Measurements from ENCODE around the gene FAM161A. TPM values are rescaled to one million over a fixed set of nuclear protein-coding genes. Genes with fewer than 3 reads are reported as not detected.
A peak's percentile ranks its signal among the peaks of the same experiment; 100 is the strongest.

FAM161A gene
- total RNA-seq, 2 experiments from 2014 or later: 0.91 to 1.0 TPM

DNA sequence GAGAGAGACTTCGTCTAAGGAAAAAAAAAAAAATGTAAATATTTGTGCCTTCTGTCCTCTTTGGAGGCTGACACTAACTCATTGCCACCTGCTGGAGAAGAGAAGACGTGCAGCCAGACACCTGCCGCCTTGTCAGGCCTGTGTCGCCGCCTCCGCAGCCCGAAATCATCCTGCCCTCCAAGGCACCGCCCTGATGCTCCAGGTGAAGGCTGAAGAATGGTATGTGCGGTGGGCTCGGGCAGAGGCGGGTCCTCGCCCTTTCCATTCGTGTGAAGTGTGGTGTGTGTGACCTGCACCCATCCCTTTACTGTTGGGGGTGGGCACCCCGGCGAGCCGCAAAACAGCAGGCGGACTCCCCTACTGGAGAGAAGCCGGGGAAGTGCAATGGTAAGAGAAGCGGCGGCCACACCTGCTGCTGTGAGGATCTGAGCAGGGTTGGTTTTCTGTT, 60.4 kb downstream of the FAM161A start:
- Mint-ChIP-seq H3K9me3 (no peaks in the 10 kb centered on the region), H3K4me1 (ENCODE audit: low read depth) (no peaks in the 10 kb centered on the region), H3K27ac (no peak overlapping the region), H3K27me3 (peaks cover 6% of the 10 kb centered on the region), H3K4me3 (peak overlapping the region; percentile 54), H3K36me3 (ENCODE audit: low read depth) (no peaks in the 10 kb centered on the region)
- POLR2A ChIA-PET: interaction anchor here (0.6 kb wide), 1 partner anchor 112 kb away, joined by 3 read pairs; the partner anchor contains the start of gene COMMD1
- DNase-seq: peak; percentile 46 to 85 (median 68)
- Histone ChIP-seq H3K27ac (ENCODE audit: low read depth in 1 of 2, low read length in 2 of 2) (no peak overlapping the region), H3K27me3 (ENCODE audit: control insufficient read depth in 1 of 2, insufficient read depth in 2 of 2, low read length in 2 of 2) (peaks cover 0 to 2% of the 10 kb centered on the region in 2 experiments), H3K36me3 (ENCODE audit: insufficient read depth, low read length) (no peaks in the 10 kb centered on the region), H3K4me1 (ENCODE audit: insufficient read depth, low read length) (peaks cover 4% of the 10 kb centered on the region), H3K4me3 (ENCODE audit: low read length) (peak overlapping the region; percentile 34), H3K9me3 (ENCODE audit: control insufficient read depth in 1 of 2, insufficient read depth in 1 of 2, low read length in 2 of 2) (no peaks in the 10 kb centered on the region)
- CTCF ChIA-PET: interaction anchor here (0.7 to 1.4 kb wide), 2 partner anchors 17 to 60 kb away, joined by 3 read pairs; no protein-coding TSS in a partner anchor
- ATAC-seq (ENCODE audit: poor library complexity): peak; percentile 97
- TF ChIP-seq, protein P1, sequence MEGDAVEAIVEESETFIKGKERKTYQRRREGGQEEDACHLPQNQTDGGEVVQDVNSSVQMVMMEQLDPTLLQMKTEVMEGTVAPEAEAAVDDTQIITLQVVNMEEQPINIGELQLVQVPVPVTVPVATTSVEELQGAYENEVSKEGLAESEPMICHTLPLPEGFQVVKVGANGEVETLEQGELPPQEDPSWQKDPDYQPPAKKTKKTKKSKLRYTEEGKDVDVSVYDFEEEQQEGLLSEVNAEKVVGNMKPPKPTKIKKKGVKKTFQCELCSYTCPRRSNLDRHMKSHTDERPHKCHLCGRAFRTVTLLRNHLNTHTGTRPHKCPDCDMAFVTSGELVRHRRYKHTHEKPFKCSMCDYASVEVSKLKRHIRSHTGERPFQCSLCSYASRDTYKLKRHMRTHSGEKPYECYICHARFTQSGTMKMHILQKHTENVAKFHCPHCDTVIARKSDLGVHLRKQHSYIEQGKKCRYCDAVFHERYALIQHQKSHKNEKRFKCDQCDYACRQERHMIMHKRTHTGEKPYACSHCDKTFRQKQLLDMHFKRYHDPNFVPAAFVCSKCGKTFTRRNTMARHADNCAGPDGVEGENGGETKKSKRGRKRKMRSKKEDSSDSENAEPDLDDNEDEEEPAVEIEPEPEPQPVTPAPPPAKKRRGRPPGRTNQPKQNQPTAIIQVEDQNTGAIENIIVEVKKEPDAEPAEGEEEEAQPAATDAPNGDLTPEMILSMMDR (IDR thresholded peaks at IDR 0.05): peak; percentile 59
- intact Hi-C loops (cut with DNase I, micrococcal nuclease): loop anchor here (1.0 to 10.0 kb wide), 3 partner anchors 29 to 659 kb away; no protein-coding TSS in a partner anchor

DNA sequence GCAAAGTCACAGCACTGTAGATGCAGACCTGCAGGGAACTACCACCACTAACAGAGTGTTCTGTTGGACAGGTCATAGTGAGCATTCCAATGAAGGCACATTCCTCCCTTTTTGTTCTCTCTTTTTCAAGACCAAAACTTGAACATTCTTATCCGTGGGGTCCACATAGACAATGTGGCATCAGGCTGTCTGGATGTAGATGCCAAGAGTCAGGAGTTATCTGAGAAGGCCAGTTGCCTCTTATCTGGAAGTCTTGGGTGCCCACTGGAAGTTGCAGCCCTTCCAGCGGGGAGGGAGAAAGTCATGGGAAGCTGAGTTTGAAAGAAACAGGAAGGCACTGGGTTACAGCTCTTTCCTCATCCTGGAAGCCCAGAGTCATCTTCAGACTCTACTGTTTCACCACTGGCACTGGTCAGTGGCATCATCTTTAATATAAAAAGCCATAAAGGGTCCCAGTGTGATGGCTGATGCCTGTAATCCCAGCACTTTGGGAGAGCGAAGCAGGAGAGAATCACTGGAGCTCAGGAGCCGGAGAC, 61.4 kb downstream of the FAM161A start:
- Mint-ChIP-seq H3K27ac (no peak overlapping the region), H3K36me3 (ENCODE audit: low read depth) (no peaks in the 10 kb centered on the region), H3K9me3 (no peaks in the 10 kb centered on the region), H3K4me3 (no peak overlapping the region), H3K4me1 (ENCODE audit: low read depth) (no peaks in the 10 kb centered on the region), H3K27me3 (peaks cover 14% of the 10 kb centered on the region)
- H3K27ac ChIP-seq (ENCODE audit: low read depth in 1 of 2, low read length in 2 of 2): no peak overlapping the region
- POLR2A ChIA-PET: no interaction called here
- intact Hi-C loops (cut with DNase I, micrococcal nuclease): loop anchor here in 1 of 2 experiments (2.0 to 10.0 kb wide), 2 partner anchors 366 to 658 kb away; no protein-coding TSS in a partner anchor
- DNase-seq (no peak), ATAC-seq (ENCODE audit: poor library complexity) (no peak)
- H3K36me3 ChIP-seq (ENCODE audit: insufficient read depth, low read length): no peaks in the 10 kb centered on the region
- H3K27me3 ChIP-seq (ENCODE audit: control insufficient read depth in 1 of 2, insufficient read depth in 2 of 2, low read length in 2 of 2): no peaks in the 10 kb centered on the region
- no peak overlapping the region for H3K4me3 ChIP-seq (ENCODE audit: low read length)
- TF ChIP-seq, protein P1 (IDR thresholded peaks at IDR 0.05): no peak
- H3K4me1 ChIP-seq (ENCODE audit: insufficient read depth, low read length): peaks cover 4% of the 10 kb centered on the region
- CTCF ChIA-PET: interaction anchor here (0.7 to 1.4 kb wide), 2 partner anchors 16 to 59 kb away, joined by 3 read pairs; no protein-coding TSS in a partner anchor
- H3K9me3 ChIP-seq (ENCODE audit: control insufficient read depth in 1 of 2, insufficient read depth in 1 of 2, low read length in 2 of 2): no peaks in the 10 kb centered on the region

DNA sequence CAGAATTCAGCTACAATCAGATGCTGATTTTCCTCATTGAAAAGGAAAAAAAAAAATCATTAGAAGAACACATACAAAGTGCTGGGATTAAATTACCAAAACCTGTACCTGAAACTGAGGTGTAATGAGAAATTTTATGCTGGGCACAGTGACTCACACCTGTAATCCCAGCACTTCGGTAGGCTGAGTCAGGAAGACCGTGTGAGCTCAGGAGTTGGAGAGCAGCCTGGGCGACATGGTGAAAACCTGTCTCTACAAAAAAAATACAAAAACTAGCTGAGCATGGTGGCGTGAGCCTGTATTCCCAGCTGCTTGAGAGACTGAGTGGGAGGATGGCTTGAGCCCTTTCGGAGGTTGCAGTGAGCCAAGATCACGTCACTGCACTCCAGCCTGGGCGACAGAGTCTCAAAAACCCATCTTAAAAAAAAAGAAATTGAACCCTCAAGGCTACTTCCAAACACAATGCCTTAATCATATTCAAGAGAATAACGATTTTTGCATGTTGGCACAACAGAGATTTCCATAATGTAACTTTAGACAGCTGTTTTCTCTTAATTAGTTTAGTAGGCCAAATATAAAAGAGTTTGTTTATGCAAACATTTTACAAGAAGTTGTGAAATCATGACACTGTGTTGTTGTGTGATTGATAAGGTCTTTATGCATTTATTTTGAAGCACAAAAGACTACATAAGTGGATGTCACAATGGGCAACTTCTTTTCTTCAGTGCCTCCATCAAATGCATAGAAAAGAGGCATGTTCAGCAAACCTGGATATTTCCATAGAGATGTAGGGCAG, 63.9 kb downstream of the FAM161A start:
- ATAC-seq (ENCODE audit: poor library complexity) (no peak), DNase-seq (no peak)
- Histone ChIP-seq H3K27me3 (ENCODE audit: control insufficient read depth in 1 of 2, insufficient read depth in 2 of 2, low read length in 2 of 2) (no peaks in the 10 kb centered on the region), H3K27ac (ENCODE audit: low read depth in 1 of 2, low read length in 2 of 2) (no peak overlapping the region), H3K36me3 (ENCODE audit: insufficient read depth, low read length) (no peaks in the 10 kb centered on the region), H3K9me3 (ENCODE audit: control insufficient read depth in 1 of 2, insufficient read depth in 1 of 2, low read length in 2 of 2) (no peaks in the 10 kb centered on the region), H3K4me3 (ENCODE audit: low read length) (no peak overlapping the region), H3K4me1 (ENCODE audit: insufficient read depth, low read length) (peaks cover 4% of the 10 kb centered on the region)
- intact Hi-C loops (cut with DNase I, micrococcal nuclease): loop anchor here in 1 of 2 experiments (10.0 kb wide), 1 partner anchor 655 kb away; no protein-coding TSS in a partner anchor
- Mint-ChIP-seq H3K27ac (no peak overlapping the region), H3K27me3 (peaks cover 19% of the 10 kb centered on the region), H3K36me3 (ENCODE audit: low read depth) (no peaks in the 10 kb centered on the region), H3K9me3 (no peaks in the 10 kb centered on the region), H3K4me1 (ENCODE audit: low read depth) (no peaks in the 10 kb centered on the region), H3K4me3 (no peak overlapping the region)
- TF ChIP-seq, protein P1 (IDR thresholded peaks at IDR 0.05): no peak
- ChIA-PET CTCF (interaction anchor here (0.6 kb wide), 1 partner anchor 385 kb away, joined by 3 read pairs; no protein-coding TSS in a partner anchor), POLR2A (no interaction called here)
